Mucosa of descending colon (tissue), 3 donors: ENCODE results near the gene SLC49A4. TPM values are rescaled to one million over a fixed set of nuclear protein-coding genes. Genes with fewer than 3 reads are reported as not detected.

ENCODE experiments used
- ATAC-seq: fragments of 200-7000 bp; cut with Tn5 transposase; one replicate; pipeline ENCODE4 v1.9.1; 2020; ENCODE audit warnings: mild to moderate bottlenecking, moderate library complexity
- DNase-seq, 3 donors: peaks; one replicate each; pipeline ENCODE4 v3.0.0-alpha.2; 2020
- H3K36me3 ChIP-seq: fragments of 200-600 bp; one replicate; pipeline ENCODE4 v1.8.0; 2021; ENCODE audit warnings: low read depth, mild to moderate bottlenecking
- H3K4me1 ChIP-seq: fragments of 200-600 bp; one replicate; pipeline ENCODE4 v1.8.0; 2021; ENCODE audit warnings: low read depth, mild to moderate bottlenecking
- H3K4me3 ChIP-seq: fragments of 200-600 bp; one replicate; pipeline ENCODE4 v1.8.0; 2021; ENCODE audit warnings: mild to moderate bottlenecking
- H3K9me3 ChIP-seq: fragments of 200-600 bp; one replicate; pipeline ENCODE4 v1.8.0; 2021; ENCODE audit warnings: mild to moderate bottlenecking
- intact Hi-C, 2 donors: fragments of 100-400 bp; cut with DNase I in 1 of 2; cut with micrococcal nuclease in 1 of 2; formaldehyde crosslinking; loops; one replicate each; pipeline versions ENCODE4 v1.11.0 to v1.11.1; 2022; cut with DNase I, micrococcal nuclease
- total RNA-seq, 3 donors: library from RNA; stranded (reverse); fragmentation: NEBNext Ultra II Directional in 2 of 3; extraction: Animal tissue kit (Norgen Biotek cat#: 25700) in 2 of 3; gene quantifications; one replicate each; pipeline versions ENCODE4 v1.2.1 to v1.2.4, GENCODE V29; 2021 to 2023
- TF ChIP-seq, protein P1 (sequence below): fragments of 200-600 bp; IDR thresholded peaks from one replicate; pipeline ENCODE4 v1.8.0; 2022; ENCODE audit warnings: antibody characterized with exemption, mild to moderate bottlenecking
- donor health status: DM: no; HTN: no; CAD: no; lungs with moderate emphysema.
- donor health status: DM: no; HTN: no; CAD: no.
- donor health status: DM: no; HTN: yes; CAD: no.

The SLC49A4 gene
- total RNA-seq, 3 donors from 2014 or later, result 16.4 to 27.7 (median 22.9) TPM

DNA sequence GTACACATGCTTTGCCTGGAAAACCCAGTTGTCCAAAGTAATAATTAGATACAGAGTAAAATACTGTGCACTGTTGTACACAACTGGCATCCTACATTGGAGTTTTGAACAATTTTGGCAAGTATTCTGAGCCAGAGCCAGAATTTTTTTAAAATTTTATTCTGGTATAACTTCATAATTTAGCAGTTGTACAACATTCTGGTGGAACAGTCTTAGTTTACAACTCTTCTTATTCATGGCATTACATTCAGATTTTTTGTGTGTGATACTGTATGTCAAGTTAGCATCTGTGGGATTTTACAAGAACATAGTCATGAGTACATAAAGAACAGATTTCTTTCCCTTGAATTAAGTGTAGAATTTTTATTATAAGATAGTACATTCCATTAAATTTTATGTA lies 67.5 kb downstream of the SLC49A4 start:
- no peaks in the 10 kb centered on the region for H3K9me3 ChIP-seq
- no peak for ATAC-seq
- DNase-seq, result no peak
- TF ChIP-seq, protein P1, sequence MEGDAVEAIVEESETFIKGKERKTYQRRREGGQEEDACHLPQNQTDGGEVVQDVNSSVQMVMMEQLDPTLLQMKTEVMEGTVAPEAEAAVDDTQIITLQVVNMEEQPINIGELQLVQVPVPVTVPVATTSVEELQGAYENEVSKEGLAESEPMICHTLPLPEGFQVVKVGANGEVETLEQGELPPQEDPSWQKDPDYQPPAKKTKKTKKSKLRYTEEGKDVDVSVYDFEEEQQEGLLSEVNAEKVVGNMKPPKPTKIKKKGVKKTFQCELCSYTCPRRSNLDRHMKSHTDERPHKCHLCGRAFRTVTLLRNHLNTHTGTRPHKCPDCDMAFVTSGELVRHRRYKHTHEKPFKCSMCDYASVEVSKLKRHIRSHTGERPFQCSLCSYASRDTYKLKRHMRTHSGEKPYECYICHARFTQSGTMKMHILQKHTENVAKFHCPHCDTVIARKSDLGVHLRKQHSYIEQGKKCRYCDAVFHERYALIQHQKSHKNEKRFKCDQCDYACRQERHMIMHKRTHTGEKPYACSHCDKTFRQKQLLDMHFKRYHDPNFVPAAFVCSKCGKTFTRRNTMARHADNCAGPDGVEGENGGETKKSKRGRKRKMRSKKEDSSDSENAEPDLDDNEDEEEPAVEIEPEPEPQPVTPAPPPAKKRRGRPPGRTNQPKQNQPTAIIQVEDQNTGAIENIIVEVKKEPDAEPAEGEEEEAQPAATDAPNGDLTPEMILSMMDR, result no peak
- H3K4me3 ChIP-seq, result no peak overlapping the region
- no peaks in the 10 kb centered on the region for H3K36me3 ChIP-seq
- no peaks in the 10 kb centered on the region for H3K4me1 ChIP-seq
- intact Hi-C loops, result no loop called here

DNA sequence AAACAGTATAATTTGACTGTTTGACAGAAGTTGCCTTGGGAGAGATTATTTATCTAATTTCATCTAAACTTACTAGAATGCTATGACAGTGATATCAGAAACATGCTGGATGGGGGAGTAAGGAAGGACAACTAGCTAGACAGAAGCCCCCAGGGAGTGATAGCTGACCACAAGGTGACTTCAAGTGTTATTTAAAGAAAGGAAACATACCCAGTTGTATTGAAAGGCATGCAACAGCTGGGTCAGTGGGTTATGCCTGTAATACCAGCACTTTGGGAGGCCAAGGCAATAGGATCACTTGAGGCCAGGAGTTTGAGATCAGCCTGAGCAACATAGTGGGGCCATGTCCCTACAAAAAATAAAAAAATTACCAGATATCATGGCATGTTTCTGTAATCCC lies 69.6 kb downstream of the SLC49A4 start:
- intact Hi-C loops, result no loop called here
- H3K36me3 ChIP-seq, result no peaks in the 10 kb centered on the region
- TF ChIP-seq, protein P1, result no peak
- ATAC-seq (no peak), DNase-seq (no peak)
- no peak overlapping the region for H3K4me3 ChIP-seq
- no peaks in the 10 kb centered on the region for H3K9me3 ChIP-seq
- no peaks in the 10 kb centered on the region for H3K4me1 ChIP-seq

DNA sequence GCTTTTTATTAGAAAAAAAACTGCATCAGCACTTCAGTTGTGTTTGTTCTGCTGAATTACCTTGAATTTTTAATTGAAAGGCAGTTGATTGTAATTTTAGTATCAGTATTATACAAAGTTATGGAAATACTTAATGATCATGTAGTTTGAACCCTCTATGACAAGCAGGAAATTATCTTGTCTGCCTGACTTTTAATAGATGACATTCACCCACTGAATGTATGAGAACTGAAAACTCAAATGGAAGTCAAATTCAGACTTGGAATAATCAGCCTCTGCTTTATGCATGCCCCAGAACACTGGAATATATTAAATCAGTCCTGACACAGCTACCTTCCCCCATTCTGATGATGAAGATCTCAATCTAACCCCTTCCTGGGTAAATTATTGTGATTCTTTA lies 73.5 kb downstream of the SLC49A4 start:
- intact Hi-C loops, result no loop called here
- Histone ChIP-seq H3K9me3 (no peaks in the 10 kb centered on the region), H3K4me1 (no peaks in the 10 kb centered on the region), H3K4me3 (no peak overlapping the region), H3K36me3 (no peaks in the 10 kb centered on the region)
- TF ChIP-seq, protein P1, result no peak
- DNase-seq (no peak), ATAC-seq (no peak)

DNA sequence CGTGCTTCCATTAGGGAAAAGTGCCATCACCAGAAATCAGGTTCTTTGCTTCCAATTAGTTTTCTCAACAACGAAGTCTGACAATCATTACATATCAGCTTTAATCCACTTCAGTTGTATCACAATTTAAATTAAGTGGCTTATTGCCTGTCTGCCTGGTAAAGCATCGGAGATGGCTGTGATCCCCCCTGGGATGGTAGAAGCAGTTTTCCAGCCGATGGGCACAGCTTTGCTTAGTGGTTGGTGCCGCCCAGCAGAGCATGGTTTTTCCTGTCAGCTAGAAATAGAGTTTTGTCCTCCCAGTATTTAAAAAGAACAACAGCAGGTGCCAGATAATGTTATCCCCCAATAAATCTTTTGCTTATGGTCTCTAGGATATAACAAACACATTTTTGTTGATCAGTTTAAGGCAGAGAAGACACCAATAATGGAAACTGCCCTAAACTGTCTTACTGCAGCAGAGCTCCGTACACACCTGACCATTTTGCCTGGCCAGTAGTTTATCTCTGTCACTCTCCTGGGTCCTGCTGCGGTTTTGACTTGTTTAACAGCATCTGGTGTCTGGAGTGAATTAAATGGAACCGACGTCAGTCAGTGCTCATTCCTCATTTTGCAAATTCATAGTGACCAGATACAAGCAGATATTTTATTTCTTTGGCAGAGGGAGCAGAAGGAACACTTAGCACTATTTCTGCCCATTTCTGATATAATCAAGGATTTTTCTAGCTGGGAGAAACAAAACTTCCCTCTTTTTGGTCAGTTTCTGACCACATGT lies 79.1 kb downstream of the SLC49A4 start:
- Histone ChIP-seq H3K9me3 (no peaks in the 10 kb centered on the region), H3K36me3 (no peaks in the 10 kb centered on the region), H3K4me1 (no peaks in the 10 kb centered on the region), H3K4me3 (no peak overlapping the region)
- TF ChIP-seq, protein P1, result no peak
- no peak for DNase-seq
- no peak for ATAC-seq
- intact Hi-C loops, result no loop called here

DNA sequence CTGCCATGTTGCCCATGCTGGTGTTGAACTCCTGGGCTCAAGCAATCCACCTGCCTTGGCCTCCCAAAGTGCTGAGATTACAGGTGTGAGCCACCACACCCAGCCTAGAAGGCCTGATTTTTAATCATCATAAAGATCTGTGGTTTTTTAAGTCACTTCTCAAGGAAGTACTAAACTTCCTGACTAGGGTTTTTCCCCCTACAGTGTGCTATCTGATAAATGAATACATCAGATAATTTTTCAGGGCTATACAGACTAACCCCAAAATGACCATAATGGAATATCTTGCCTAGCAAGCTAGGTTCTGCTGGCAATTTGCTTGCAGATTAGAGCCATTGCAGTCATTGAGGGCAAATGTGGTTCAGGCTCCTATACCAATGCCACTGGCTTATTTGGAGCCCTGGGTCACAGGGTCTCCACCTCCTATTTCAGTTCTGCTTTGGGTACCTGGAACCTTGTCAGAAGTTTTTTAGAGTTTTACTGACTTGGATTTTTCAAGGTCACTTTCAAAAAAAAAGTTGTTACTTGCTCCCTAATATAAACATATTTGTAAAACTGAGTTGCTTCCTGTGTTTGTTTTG lies 80.8 kb downstream of the SLC49A4 start:
- DNase-seq (no peak), ATAC-seq (no peak)
- Histone ChIP-seq H3K9me3 (no peaks in the 10 kb centered on the region), H3K4me3 (no peak overlapping the region), H3K4me1 (no peaks in the 10 kb centered on the region), H3K36me3 (no peaks in the 10 kb centered on the region)
- TF ChIP-seq, protein P1, result no peak
- intact Hi-C loops, result no loop called here
